ENCODE measurements around the gene ATXN1. TPM values are rescaled to one million over a fixed set of nuclear protein-coding genes. Genes with fewer than 3 reads are reported as not detected.

Gene ATXN1
- total RNA-seq, 1 experiment from 2014 or later, result 5.6 TPM

- no peaks in the 10 kb centered on the region for H4K20me1 ChIP-seq (ENCODE audit: control insufficient read depth, insufficient read depth, insufficient read length)
- no peak overlapping the region for H3T11ph ChIP-seq (ENCODE audit: low read length)
- no peaks in the 10 kb centered on the region for H3K9me3 ChIP-seq (ENCODE audit: control insufficient read depth, low read depth, low read length)
- no peaks in the 10 kb centered on the region for H3K79me2 ChIP-seq (ENCODE audit: insufficient read depth, low read length)
- H3K23me2 ChIP-seq (ENCODE audit: insufficient read length, low read depth, low read length, poor library complexity, severe bottlenecking), result no peaks in the 10 kb centered on the region
- no peaks in the 10 kb centered on the region for H3K27me3 Mint-ChIP-seq (ENCODE audit: low read depth)
- no peak overlapping the region for H4K91ac ChIP-seq (ENCODE audit: insufficient read length, low read depth, low read length)
- H3K18ac ChIP-seq (ENCODE audit: insufficient read length, low read depth, low read length), result no peak overlapping the region
- no peak overlapping the region for H2BK20ac ChIP-seq (ENCODE audit: low read depth, low read length, poor library complexity, severe bottlenecking)
- no peak overlapping the region for H2AFZ ChIP-seq (ENCODE audit: low read length)
- WGBS (ENCODE audit: extremely low coverage, insufficient read length, low lambda C conversion rate), result no CpG with 5 or more reads among the region's 5 CpGs
- no peak overlapping the region for H3K14ac ChIP-seq (ENCODE audit: insufficient read depth, low read length)
- H2BK15ac ChIP-seq (ENCODE audit: low read depth, low read length), result no peak overlapping the region
- no peak overlapping the region for H3K4ac ChIP-seq (ENCODE audit: low read depth, low read length)
- no peaks in the 10 kb centered on the region for H3K27me3 ChIP-seq (ENCODE audit: insufficient read depth, low read length)
- H3K9me3 Mint-ChIP-seq, result peaks cover 7% of the 10 kb centered on the region in 2 experiments; a peak in 4 of 5 replicates
- no peak overlapping the region for H2AK5ac ChIP-seq (ENCODE audit: insufficient read length, low read length)
- H3K79me1 ChIP-seq (ENCODE audit: insufficient read depth, low read depth, low read length, poor library complexity, severe bottlenecking), result no peaks in the 10 kb centered on the region
- H4K5ac ChIP-seq (ENCODE audit: insufficient read length, low read depth, low read length), result no peak overlapping the region
- no peak overlapping the region for H3K23ac ChIP-seq (ENCODE audit: insufficient read length, low read depth, low read length)
- H3K27ac Mint-ChIP-seq, result peak overlapping the region in 1 of 3 experiments; percentile 10; a peak in 2 of 7 replicates
- H2BK120ac ChIP-seq (ENCODE audit: low read depth, low read length, poor library complexity, severe bottlenecking), result no peak overlapping the region
- peaks cover 4% of the 10 kb centered on the region; the same call in 1 of the 2 replicates for H3K4me1 ChIP-seq (ENCODE audit: insufficient read depth, low read length)
- H3K56ac ChIP-seq (ENCODE audit: insufficient read length, low read depth, low read length), result no peak overlapping the region
- no peak overlapping the region for H2BK5ac ChIP-seq (ENCODE audit: insufficient read length, low read length)
- H3K4me1 Mint-ChIP-seq, result peaks cover 32 to 44% of the 10 kb centered on the region in 2 experiments
- no peak overlapping the region for H3K4me2 ChIP-seq (ENCODE audit: insufficient read depth, insufficient read length, low read length)
- H3K9ac ChIP-seq (ENCODE audit: extremely low read depth, insufficient read length, low read length), result no peak overlapping the region
- H3K27ac ChIP-seq (ENCODE audit: insufficient read length, low read depth, low read length), result no peak overlapping the region
- TF ChIP-seq CTCF (conservative IDR thresholded peaks at IDR 0.05), result no peak; the same call in 2 of the 3 replicates
- no peak overlapping the region for H4K8ac ChIP-seq (replicated peaks; ENCODE audit: insufficient read length, low read depth, low read length)
- DNase-seq, result no peak
- peaks cover 1 to 10% (median 7%) of the 10 kb centered on the region in 3 experiments; a peak in 3 of 7 replicates for H3K36me3 Mint-ChIP-seq (ENCODE audit: insufficient read depth in 1 of 3, low read depth in 3 of 3)
- no peak overlapping the region for H3K4me3 Mint-ChIP-seq
- H2BK12ac ChIP-seq (ENCODE audit: insufficient read length, low read depth, low read length), result no peak overlapping the region
Measured at GRCh38 chr6:16496210-16496609, 265.1 kb downstream of the ATXN1 start.
